ENCODE measurements around the gene NFATC2.

DNA sequence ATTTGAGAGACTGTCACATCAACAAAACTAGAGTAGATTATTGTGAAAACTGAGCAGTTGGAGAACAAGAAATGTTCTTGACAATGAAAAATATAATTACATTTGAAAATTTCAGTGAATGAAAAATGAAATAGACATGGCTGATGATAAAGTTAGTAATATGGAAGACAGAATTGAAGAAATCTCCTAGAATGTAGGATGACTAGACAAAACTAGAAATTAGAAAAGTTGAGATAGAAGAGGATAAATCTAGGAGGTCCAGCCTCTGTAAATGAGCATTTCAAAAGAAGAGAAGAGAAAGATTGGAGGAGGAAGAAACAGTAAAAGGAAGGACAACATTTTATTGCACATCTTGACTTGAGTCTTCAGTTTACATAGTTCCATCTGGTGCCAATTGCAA, 178.7 kb downstream of the NFATC2 start:
- TF ChIP-seq RAD21 (IDR thresholded peaks at IDR 0.05; ENCODE audit: low read length) (no peak), TAF1 (IDR thresholded peaks at IDR 0.05; ENCODE audit: borderline replicate concordance, low read depth, low read length) (no peak), MXI1 (IDR thresholded peaks at IDR 0.05; ENCODE audit: low read depth, low read length) (no peak)
- TF ChIP-seq, protein P1, sequence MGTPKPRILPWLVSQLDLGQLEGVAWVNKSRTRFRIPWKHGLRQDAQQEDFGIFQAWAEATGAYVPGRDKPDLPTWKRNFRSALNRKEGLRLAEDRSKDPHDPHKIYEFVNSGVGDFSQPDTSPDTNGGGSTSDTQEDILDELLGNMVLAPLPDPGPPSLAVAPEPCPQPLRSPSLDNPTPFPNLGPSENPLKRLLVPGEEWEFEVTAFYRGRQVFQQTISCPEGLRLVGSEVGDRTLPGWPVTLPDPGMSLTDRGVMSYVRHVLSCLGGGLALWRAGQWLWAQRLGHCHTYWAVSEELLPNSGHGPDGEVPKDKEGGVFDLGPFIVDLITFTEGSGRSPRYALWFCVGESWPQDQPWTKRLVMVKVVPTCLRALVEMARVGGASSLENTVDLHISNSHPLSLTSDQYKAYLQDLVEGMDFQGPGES (IDR thresholded peaks at IDR 0.05; ENCODE audit: low read depth, low read length), result no peak
- TF ChIP-seq, protein P2, sequence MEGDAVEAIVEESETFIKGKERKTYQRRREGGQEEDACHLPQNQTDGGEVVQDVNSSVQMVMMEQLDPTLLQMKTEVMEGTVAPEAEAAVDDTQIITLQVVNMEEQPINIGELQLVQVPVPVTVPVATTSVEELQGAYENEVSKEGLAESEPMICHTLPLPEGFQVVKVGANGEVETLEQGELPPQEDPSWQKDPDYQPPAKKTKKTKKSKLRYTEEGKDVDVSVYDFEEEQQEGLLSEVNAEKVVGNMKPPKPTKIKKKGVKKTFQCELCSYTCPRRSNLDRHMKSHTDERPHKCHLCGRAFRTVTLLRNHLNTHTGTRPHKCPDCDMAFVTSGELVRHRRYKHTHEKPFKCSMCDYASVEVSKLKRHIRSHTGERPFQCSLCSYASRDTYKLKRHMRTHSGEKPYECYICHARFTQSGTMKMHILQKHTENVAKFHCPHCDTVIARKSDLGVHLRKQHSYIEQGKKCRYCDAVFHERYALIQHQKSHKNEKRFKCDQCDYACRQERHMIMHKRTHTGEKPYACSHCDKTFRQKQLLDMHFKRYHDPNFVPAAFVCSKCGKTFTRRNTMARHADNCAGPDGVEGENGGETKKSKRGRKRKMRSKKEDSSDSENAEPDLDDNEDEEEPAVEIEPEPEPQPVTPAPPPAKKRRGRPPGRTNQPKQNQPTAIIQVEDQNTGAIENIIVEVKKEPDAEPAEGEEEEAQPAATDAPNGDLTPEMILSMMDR (IDR thresholded peaks at IDR 0.05), result no peak
